ENCODE results near the gene SHANK2.

GRCh38 chr11:71235719-71236118 is 16.7 kb downstream of the SHANK2 start:
- TF ChIP-seq CTCF (conservative IDR thresholded peaks at IDR 0.05; ENCODE audit: low read length) = no peak
- TF ChIP-seq EZH2phosphoT487 (IDR thresholded peaks at IDR 0.05; ENCODE audit: borderline replicate concordance, low read depth, low read length) = no peak

All from OCI-LY7 (cell line).